Measurements from ENCODE around the gene GUCA2A.
A peak's percentile ranks its signal among the peaks of the same experiment; 100 is the strongest.
"Not testable (repeated sequence)": the region's sequence is repeated elsewhere in the genome, so short reads cannot be mapped to it uniquely, and the experiment has no call there.

Gene GUCA2A

GRCh38 chr1:42164551-42165420, at the start of gene GUCA2A:
Gene GUCA2A (minus strand): TSS chr1:42164745. CDS start chr1:42164712, 33 bp downstream.
- no peak for DNase-seq

- peak; percentile 49 for DNase-seq
Observed at GRCh38 chr1:42211224-42211623, 46.7 kb upstream of the GUCA2A start.

- peak; percentile 51 for DNase-seq
Observed at GRCh38 chr1:42210421-42211133, 46.0 kb upstream of the GUCA2A start.

- peak; percentile 51 for DNase-seq
Observed at GRCh38 chr1:42209526-42210251, 45.1 kb upstream of the GUCA2A start.

GRCh38 chr1:42206930-42207329, 42.4 kb upstream of the GUCA2A start:
- not testable (repeated sequence) for DNase-seq

GRCh38 chr1:42206164-42206563, 41.6 kb upstream of the GUCA2A start:
- no peak for DNase-seq

GRCh38 chr1:42201986-42202385, 37.4 kb upstream of the GUCA2A start:
- DNase-seq = no peak

GRCh38 chr1:42198251-42198650, 33.7 kb upstream of the GUCA2A start:
- no peak for DNase-seq

- no peak for DNase-seq
Observed at GRCh38 chr1:42195841-42196240, 31.3 kb upstream of the GUCA2A start.

GRCh38 chr1:42192106-42192505, 27.6 kb upstream of the GUCA2A start:
- DNase-seq = no peak

GRCh38 chr1:42191319-42191718, 26.8 kb upstream of the GUCA2A start:
- DNase-seq = no peak

- DNase-seq = no peak
Observed at GRCh38 chr1:42189931-42190853, 25.6 kb upstream of the GUCA2A start.

GRCh38 chr1:42186152-42186551, 21.6 kb upstream of the GUCA2A start:
- peak; percentile 68 for DNase-seq

GRCh38 chr1:42184616-42185015, 20.1 kb upstream of the GUCA2A start:
- no peak for DNase-seq

- DNase-seq = no peak
Observed at GRCh38 chr1:42183957-42184268, 19.4 kb upstream of the GUCA2A start.

GRCh38 chr1:42183210-42183956, 18.8 kb upstream of the GUCA2A start:
- DNase-seq = no peak

GRCh38 chr1:42181687-42182086, 17.1 kb upstream of the GUCA2A start:
- no peak for DNase-seq

- no peak for DNase-seq
Observed at GRCh38 chr1:42179900-42180329, 15.4 kb upstream of the GUCA2A start.

- no peak for DNase-seq
Observed at GRCh38 chr1:42179275-42179674, 14.7 kb upstream of the GUCA2A start.

- no peak for DNase-seq
Observed at GRCh38 chr1:42178249-42178648, 13.7 kb upstream of the GUCA2A start.

- DNase-seq = peak; percentile 76
Observed at GRCh38 chr1:42177541-42177981, 13.0 kb upstream of the GUCA2A start.
